Breast epithelium (tissue), 3 donors: ENCODE measurements around the gene KRTCAP3.

Experiments used
- CTCF ChIP-seq, 3 donors: fragments of 450-650 bp; IDR thresholded peaks; one replicate each; pipeline ENCODE4 v1.5.1; 2016 to 2017; ENCODE audit warnings: antibody characterized with exemption in 3 of 3, mild to moderate bottlenecking in 3 of 3, moderate library complexity in 3 of 3
- POLR2A ChIP-seq: fragments of 450-650 bp; IDR thresholded peaks from one replicate; pipeline ENCODE4 v1.6.1; 2016; ENCODE audit warnings: antibody characterized with exemption, mild to moderate bottlenecking, moderate library complexity
- POLR2AphosphoS5 ChIP-seq, 3 donors: sonication (generic); formaldehyde crosslinking; IDR thresholded peaks; one replicate each; pipeline ENCODE4 v1.6.1; 2017; ENCODE audit warnings: antibody characterized with exemption in 3 of 3

GRCh38 chr2:27407798-27408491 is 34.2 kb upstream of the KRTCAP3 start:
- no peak for TF ChIP-seq POLR2AphosphoS5 (IDR thresholded peaks at IDR 0.05)
- TF ChIP-seq CTCF (IDR thresholded peaks at IDR 0.05): peak; percentile 40 to 52 (median 50)
- no peak for TF ChIP-seq POLR2A
